GM12801 (cell line): ENCODE measurements around the gene SHROOM1.

ENCODE experiments used
- TF ChIP-seq, protein P1 (sequence below): IDR thresholded peaks from one replicate; pipeline ENCODE4 v1.5.1; 2011; ENCODE audit warnings: control low read depth; ENCODE audit not compliant: insufficient read length; ENCODE audit errors: extremely low read depth

Gene SHROOM1

DNA sequence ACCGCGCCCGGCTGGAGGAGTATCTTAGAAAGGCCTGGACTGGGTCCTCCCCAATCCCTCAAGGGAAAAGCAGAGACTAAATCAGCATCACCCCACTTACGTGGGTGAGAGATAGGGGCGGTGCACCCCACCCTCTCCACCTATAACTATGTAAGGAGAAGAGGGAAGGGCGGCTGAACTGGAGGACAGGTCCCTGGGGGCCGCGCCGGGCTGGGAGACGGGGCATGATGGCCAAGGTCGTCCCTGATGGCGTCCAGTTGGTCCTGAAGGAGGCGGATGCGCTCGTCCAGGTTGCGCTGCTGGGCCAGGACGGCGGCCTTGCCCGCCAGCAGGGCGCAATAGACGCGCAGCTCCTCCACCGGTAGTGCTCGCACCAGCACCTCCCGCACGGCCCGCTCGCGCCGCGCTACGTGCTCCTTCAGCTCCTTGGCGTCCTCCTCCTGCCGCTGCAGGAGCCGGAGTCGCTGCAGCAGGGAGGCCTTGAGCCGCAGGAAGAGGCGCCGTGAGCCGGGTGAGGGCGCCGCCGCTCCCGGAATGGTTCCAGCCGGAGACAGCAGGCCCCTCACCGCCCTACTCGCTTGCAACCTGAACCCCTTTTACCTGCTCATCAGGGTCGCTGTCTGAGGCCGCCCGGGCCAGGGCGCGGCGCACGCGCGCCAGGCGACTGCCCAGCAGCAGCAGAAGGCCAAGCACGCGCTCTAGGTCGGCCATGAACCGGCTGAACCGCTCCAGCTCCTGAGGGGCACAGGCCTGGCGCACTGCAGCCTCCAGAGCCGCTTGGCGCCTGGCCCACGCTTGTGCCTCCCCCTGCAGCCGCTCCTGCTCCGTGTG lies 7.6 kb downstream of the SHROOM1 start:
- TF ChIP-seq, protein P1, sequence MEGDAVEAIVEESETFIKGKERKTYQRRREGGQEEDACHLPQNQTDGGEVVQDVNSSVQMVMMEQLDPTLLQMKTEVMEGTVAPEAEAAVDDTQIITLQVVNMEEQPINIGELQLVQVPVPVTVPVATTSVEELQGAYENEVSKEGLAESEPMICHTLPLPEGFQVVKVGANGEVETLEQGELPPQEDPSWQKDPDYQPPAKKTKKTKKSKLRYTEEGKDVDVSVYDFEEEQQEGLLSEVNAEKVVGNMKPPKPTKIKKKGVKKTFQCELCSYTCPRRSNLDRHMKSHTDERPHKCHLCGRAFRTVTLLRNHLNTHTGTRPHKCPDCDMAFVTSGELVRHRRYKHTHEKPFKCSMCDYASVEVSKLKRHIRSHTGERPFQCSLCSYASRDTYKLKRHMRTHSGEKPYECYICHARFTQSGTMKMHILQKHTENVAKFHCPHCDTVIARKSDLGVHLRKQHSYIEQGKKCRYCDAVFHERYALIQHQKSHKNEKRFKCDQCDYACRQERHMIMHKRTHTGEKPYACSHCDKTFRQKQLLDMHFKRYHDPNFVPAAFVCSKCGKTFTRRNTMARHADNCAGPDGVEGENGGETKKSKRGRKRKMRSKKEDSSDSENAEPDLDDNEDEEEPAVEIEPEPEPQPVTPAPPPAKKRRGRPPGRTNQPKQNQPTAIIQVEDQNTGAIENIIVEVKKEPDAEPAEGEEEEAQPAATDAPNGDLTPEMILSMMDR, result no peak

DNA sequence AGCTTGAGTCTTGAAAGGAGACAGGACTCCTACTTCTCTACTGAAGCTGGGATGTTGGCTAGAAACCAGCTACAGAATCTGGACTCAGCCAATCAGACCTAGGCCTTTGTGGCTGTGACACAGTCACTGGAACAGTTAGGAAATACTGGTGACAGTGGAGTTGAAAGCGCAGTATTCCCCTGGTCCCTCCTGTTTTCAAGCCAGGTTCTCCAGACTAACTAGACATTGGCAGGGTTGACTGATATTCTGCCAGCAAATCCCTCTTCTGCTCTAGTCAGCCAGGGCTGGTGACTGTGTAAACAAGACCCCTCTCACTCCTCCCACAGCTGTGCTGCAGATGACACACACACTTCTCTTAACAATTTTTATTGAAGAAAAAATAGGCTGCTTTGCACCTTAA lies 8.7 kb downstream of the SHROOM1 start:
- TF ChIP-seq, protein P1, result no peak

DNA sequence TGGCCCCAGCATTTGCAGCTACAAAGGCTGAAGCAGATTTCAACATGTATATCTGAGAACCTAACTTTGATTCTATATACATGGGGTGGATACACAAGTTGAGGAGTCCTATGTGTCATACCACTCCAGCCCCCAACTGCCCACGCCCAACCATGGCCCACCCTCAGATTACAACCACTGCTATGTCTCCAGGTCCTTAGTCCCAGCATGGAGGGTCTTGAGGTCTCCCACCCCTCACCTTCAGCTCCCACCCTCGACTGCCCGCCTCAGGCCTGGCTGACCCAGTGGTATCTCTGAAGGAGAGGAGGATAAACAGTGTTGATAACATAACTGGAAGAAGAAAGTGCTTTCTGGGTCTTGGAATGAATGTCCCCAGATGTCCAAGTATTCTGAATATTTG lies 9.1 kb downstream of the SHROOM1 start:
- TF ChIP-seq, protein P1, result no peak

DNA sequence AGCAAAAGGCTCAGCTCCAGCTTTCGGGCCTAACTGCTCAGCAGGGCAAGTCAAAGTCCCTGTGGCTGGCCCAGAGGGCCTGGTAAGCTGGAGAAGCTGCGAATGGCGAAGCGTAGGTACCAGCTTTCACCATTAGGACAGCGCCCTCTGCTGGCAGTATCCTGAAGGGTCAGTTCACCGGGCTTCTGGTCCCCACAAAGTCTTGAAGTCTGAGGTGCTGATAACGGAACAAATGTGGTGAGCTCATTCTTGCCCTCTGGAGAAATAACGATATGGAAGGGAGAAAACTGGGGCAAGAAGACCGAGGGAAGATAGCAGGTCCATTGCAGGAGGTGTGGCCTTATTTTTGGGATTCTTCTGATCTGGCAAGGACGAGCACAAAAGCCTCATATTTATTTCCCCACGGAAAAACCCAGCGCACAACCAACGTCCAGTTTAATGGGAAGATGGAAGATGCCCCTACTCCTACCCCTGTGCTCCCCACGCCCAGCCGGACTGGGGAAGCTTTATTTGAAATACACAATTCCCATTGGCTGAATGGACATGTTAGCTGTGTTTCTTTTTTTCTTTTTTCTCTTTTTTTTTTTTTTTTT lies 10.2 kb downstream of the SHROOM1 start:
- TF ChIP-seq, protein P1, result no peak

DNA sequence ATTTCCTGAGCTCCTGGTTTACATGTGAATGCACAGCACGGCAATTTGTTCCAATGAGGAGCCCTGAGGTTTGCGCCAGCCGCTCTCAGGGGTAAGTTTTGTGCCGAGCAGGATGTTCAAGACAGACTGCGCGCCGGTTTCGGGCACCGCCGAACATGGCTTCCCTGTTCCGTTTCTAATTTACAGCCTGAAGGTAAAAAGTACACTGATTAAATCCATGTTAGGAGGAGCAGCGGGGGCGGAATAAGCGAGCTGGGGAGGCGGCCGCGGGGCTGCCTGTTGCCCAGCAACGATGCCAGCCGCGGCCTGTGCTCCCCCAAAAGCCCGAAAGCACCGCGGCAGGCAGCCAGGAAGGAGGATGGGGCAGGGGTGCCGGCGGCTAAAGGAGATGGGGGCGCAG lies 11.0 kb downstream of the SHROOM1 start:
- TF ChIP-seq, protein P1, result no peak

DNA sequence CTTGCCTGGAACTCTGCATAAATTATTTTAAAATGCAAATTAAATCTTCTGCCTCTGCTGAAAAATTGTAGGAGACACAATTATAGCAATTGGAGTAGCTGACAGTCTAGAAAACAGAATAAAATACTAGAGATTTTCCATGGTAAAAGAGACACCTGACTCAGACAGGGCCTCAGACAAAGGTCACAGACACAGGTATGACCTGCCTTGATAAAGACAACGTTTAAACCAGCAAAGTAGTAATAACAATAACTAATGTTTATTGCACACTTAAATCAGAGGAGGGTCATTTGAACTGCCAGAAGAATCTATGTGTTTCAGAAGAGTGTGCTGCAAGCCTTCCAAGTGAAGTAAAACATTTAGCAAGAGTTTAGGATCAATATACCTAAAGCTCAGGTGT lies 13.4 kb downstream of the SHROOM1 start:
- TF ChIP-seq, protein P1, result no peak

DNA sequence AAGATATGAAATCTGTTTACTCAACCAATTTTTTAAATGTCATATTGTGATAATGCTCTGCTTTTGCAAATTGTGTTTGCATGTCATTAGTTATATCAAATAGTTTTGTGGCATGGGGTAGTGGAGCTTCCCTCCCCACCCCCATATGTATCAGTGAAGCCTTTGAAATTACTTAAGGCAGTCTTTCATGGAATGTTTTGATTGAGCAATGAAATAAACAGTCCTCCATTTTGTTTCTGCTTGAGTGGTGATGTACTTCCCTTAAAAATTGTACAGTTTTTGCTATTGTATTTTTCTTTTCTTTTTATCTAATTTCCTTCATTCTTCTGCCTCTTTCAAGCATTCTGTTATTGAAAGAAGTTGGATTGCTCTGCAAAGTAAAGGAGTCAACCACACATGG lies 13.9 kb downstream of the SHROOM1 start:
- TF ChIP-seq, protein P1, result no peak
